ENCODE results near the gene POSTN.

DNA sequence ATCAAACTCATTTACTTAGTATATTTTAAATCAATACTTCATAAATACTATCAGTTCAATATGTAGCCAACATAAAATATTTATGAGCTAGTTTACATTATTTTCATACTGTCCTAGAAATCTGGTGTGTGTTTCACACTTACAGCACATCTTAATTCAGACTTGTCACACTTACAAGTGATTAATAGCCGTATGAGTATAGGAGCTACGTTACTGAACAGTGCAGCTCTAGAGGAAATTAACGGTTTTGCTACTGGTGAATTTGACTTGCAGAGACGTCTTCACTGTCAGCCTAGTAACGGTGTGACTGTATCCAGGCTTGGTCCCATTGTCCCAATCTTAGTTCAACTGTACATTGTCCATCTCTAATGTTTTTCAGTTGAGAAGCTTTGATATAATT lies 33.7 kb upstream of the POSTN start:
- TF ChIP-seq, protein P1, sequence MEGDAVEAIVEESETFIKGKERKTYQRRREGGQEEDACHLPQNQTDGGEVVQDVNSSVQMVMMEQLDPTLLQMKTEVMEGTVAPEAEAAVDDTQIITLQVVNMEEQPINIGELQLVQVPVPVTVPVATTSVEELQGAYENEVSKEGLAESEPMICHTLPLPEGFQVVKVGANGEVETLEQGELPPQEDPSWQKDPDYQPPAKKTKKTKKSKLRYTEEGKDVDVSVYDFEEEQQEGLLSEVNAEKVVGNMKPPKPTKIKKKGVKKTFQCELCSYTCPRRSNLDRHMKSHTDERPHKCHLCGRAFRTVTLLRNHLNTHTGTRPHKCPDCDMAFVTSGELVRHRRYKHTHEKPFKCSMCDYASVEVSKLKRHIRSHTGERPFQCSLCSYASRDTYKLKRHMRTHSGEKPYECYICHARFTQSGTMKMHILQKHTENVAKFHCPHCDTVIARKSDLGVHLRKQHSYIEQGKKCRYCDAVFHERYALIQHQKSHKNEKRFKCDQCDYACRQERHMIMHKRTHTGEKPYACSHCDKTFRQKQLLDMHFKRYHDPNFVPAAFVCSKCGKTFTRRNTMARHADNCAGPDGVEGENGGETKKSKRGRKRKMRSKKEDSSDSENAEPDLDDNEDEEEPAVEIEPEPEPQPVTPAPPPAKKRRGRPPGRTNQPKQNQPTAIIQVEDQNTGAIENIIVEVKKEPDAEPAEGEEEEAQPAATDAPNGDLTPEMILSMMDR (IDR thresholded peaks at IDR 0.05; ENCODE audit: low read depth, low read length), result no peak
- no peak for TF ChIP-seq EZH2phosphoT487 (IDR thresholded peaks at IDR 0.05; ENCODE audit: low read depth)

Measured in OCI-LY3 (cell line).